Lower lobe of right lung (tissue), 2 donors: ENCODE data around the gene IKZF3. TPM values are rescaled to one million over a fixed set of nuclear protein-coding genes. Genes with fewer than 3 reads are reported as not detected.

Source experiments
- ATAC-seq, 2 donors: fragments of 200-7000 bp; cut with Tn5 transposase; one replicate each; pipeline ENCODE4 v1.9.1; 2020 to 2022; ENCODE audit warnings: mild to moderate bottlenecking in 2 of 2, moderate library complexity in 2 of 2
- DNase-seq: peaks from one replicate; pipeline ENCODE4 v3.0.0-alpha.2; 2020
- H3K27ac ChIP-seq: fragments of 200-600 bp; one replicate; pipeline ENCODE4 v1.8.0; 2022
- H3K27me3 ChIP-seq: fragments of 200-600 bp; one replicate; pipeline ENCODE4 v1.8.0; 2022; ENCODE audit warnings: low read depth
- H3K36me3 ChIP-seq: fragments of 200-600 bp; one replicate; pipeline ENCODE4 v1.8.0; 2022; ENCODE audit warnings: mild to moderate bottlenecking
- H3K4me1 ChIP-seq: fragments of 200-600 bp; one replicate; pipeline ENCODE4 v1.8.0; 2022
- H3K4me3 ChIP-seq: fragments of 200-600 bp; one replicate; pipeline ENCODE4 v1.8.0; 2022; ENCODE audit warnings: mild to moderate bottlenecking
- H3K9me3 ChIP-seq: fragments of 200-600 bp; one replicate; pipeline ENCODE4 v1.8.0; 2022
- intact Hi-C: fragments of 100-400 bp; cut with DNase I; formaldehyde crosslinking; loops from one replicate; pipeline ENCODE4 v1.11.0; 2022
- total RNA-seq: library from RNA; stranded (reverse); fragmentation: NEBNext Ultra II Directional; extraction: Animal tissue kit (Norgen Biotek cat#: 25700); gene quantifications from one replicate; pipeline ENCODE4 v1.2.1, GENCODE V29; 2021
- TF ChIP-seq, protein P1 (sequence below): fragments of 200-600 bp; IDR thresholded peaks from one replicate; pipeline ENCODE4 v1.8.0; 2022; ENCODE audit warnings: antibody characterized with exemption, mild to moderate bottlenecking
- donor health status: DM: no; HTN: yes; CAD: no; lungs with severe emphysema.

The IKZF3 gene
- total RNA-seq, 1 donor from 2014 or later, result 7.1 TPM

GRCh38 chr17:39763051-39763820 lies 100.9 kb downstream of the IKZF3 start:
- TF ChIP-seq, protein P1, sequence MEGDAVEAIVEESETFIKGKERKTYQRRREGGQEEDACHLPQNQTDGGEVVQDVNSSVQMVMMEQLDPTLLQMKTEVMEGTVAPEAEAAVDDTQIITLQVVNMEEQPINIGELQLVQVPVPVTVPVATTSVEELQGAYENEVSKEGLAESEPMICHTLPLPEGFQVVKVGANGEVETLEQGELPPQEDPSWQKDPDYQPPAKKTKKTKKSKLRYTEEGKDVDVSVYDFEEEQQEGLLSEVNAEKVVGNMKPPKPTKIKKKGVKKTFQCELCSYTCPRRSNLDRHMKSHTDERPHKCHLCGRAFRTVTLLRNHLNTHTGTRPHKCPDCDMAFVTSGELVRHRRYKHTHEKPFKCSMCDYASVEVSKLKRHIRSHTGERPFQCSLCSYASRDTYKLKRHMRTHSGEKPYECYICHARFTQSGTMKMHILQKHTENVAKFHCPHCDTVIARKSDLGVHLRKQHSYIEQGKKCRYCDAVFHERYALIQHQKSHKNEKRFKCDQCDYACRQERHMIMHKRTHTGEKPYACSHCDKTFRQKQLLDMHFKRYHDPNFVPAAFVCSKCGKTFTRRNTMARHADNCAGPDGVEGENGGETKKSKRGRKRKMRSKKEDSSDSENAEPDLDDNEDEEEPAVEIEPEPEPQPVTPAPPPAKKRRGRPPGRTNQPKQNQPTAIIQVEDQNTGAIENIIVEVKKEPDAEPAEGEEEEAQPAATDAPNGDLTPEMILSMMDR, result no peak
- H3K4me1 ChIP-seq, result no peaks in the 10 kb centered on the region
- no peak for DNase-seq
- ATAC-seq, result no peak
- H3K36me3 ChIP-seq, result peaks cover 4% of the 10 kb centered on the region
- H3K27me3 ChIP-seq, result peaks cover 15% of the 10 kb centered on the region
- no peaks in the 10 kb centered on the region for H3K9me3 ChIP-seq
- no peak overlapping the region for H3K4me3 ChIP-seq
- intact Hi-C loops, result no loop called here
- H3K27ac ChIP-seq, result no peak overlapping the region

DNA sequence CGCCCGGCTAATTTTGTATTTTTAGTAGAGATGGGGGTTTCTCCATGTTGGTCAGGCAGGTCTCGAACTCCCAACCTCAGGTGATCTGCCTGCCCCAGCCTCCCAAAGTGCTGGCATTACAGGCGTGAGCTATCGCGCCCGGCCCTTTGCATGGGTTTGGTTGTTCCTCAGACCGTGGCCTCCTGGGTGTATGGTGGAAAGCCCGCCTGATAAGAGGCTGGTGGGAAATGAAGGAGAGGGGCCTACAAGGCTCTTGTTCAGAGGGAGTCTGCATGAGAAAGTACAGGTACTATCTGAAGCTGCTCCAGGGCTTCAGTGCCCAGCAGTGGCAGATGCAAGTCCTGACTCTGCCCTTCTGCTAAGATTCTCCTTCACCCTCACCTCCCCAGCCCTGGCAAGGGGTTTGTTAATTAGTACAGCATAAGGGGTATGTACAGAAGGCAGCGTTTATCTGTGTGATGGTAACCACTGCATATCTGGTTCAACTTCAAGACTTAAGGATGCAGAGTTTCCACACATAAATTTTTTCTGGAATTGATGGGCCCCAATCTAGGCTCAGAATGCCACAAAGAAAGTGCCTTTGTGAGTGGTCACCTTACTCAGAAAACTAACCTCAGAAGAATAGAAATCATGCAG lies 102.1 kb downstream of the IKZF3 start:
- TF ChIP-seq, protein P1, result no peak
- H3K4me1 ChIP-seq, result no peaks in the 10 kb centered on the region
- H3K27ac ChIP-seq, result no peak overlapping the region
- no peak for ATAC-seq
- H3K9me3 ChIP-seq, result no peaks in the 10 kb centered on the region
- intact Hi-C loops, result no loop called here
- peaks cover 4% of the 10 kb centered on the region for H3K36me3 ChIP-seq
- DNase-seq, result no peak
- peaks cover 15% of the 10 kb centered on the region for H3K27me3 ChIP-seq
- no peak overlapping the region for H3K4me3 ChIP-seq

GRCh38 chr17:39759204-39759603 lies 104.9 kb downstream of the IKZF3 start:
- no peak overlapping the region for H3K4me3 ChIP-seq
- H3K27ac ChIP-seq, result no peak overlapping the region
- TF ChIP-seq, protein P1, result no peak
- intact Hi-C loops, result no loop called here
- DNase-seq, result no peak
- H3K9me3 ChIP-seq, result no peaks in the 10 kb centered on the region
- H3K4me1 ChIP-seq, result peaks cover 16% of the 10 kb centered on the region
- no peaks in the 10 kb centered on the region for H3K36me3 ChIP-seq
- ATAC-seq, result no peak
- peaks cover 15% of the 10 kb centered on the region for H3K27me3 ChIP-seq

- intact Hi-C loops, result no loop called here
Measured at GRCh38 chr17:39757931-39758873, 105.9 kb downstream of the IKZF3 start.

More at GRCh38 chr17:39757931-39758873, 105.9 kb downstream of the IKZF3 start:
- no peak for ATAC-seq
- peaks cover 11% of the 10 kb centered on the region for H3K27me3 ChIP-seq
- H3K27ac ChIP-seq, result no peak overlapping the region
- H3K9me3 ChIP-seq, result no peaks in the 10 kb centered on the region
- TF ChIP-seq, protein P1, result no peak
- H3K36me3 ChIP-seq, result no peaks in the 10 kb centered on the region
- DNase-seq, result no peak
- peaks cover 20% of the 10 kb centered on the region for H3K4me1 ChIP-seq
- H3K4me3 ChIP-seq, result no peak overlapping the region
